Lower leg skin (tissue), 3 donors: ENCODE data around the gene MYO9B.

ENCODE experiments used
- POLR2A ChIP-seq, 2 donors: fragments of 450-650 bp; IDR thresholded peaks; one replicate each; pipeline ENCODE4 v1.6.1; 2016 to 2017; ENCODE audit warnings: antibody characterized with exemption in 2 of 2, mild to moderate bottlenecking in 1 of 2, moderate library complexity in 1 of 2
- TF ChIP-seq, protein P1 (sequence below), 3 donors: fragments of 450-650 bp; IDR thresholded peaks; one replicate each; pipeline ENCODE4 v1.5.1; 2016; ENCODE audit warnings: antibody characterized with exemption in 3 of 3, mild to moderate bottlenecking in 3 of 3, moderate library complexity in 2 of 3

DNA sequence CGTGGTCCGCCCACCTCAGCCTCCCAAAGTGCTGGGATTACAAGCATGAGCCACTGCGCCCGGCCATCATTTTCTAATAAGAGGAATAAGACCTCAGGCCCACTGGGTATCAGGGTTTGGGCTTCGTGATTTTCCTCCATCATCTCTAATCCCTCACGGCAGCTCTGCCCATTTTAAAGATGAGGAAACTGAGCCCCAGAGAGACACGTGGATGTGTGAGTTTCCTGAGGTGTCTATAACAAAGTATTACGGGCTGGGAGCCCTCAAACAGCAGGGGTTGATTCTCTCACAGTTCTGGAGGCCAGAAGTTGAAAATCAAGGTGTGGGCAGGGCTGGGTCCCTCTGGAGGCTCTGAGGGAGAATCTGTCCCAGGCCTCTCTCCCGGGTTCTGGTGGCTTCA lies 33.7 kb downstream of the MYO9B start:
- TF ChIP-seq, protein P1, sequence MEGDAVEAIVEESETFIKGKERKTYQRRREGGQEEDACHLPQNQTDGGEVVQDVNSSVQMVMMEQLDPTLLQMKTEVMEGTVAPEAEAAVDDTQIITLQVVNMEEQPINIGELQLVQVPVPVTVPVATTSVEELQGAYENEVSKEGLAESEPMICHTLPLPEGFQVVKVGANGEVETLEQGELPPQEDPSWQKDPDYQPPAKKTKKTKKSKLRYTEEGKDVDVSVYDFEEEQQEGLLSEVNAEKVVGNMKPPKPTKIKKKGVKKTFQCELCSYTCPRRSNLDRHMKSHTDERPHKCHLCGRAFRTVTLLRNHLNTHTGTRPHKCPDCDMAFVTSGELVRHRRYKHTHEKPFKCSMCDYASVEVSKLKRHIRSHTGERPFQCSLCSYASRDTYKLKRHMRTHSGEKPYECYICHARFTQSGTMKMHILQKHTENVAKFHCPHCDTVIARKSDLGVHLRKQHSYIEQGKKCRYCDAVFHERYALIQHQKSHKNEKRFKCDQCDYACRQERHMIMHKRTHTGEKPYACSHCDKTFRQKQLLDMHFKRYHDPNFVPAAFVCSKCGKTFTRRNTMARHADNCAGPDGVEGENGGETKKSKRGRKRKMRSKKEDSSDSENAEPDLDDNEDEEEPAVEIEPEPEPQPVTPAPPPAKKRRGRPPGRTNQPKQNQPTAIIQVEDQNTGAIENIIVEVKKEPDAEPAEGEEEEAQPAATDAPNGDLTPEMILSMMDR (IDR thresholded peaks at IDR 0.05), result no peak
- no peak for TF ChIP-seq POLR2A (IDR thresholded peaks at IDR 0.05)
